Panc1 (cell line): ENCODE measurements around the gene PEX5L. TPM values are rescaled to one million over a fixed set of nuclear protein-coding genes. Genes with fewer than 3 reads are reported as not detected.

Experiments used
- ATAC-seq: fragments of 200-7000 bp; cut with Tn5 transposase; 2 replicates; pipeline ENCODE4 v1.9.1; 2020; ENCODE audit warnings: mild to moderate bottlenecking, moderate library complexity
- BruUV-seq: library from RNA; stranded (reverse); fragments of 400-500 nt; replicated peaks from 2 replicates; lab custom pipeline; 2021; lab: Mats Ljungman, UMichigan
- CTCF ChIA-PET: fragments of 300-600 bp; sonication (Branson Sonifier 250); formaldehyde crosslinking; loops from one replicate; lab custom pipeline; 2022; ENCODE audit warnings: antibody characterized with exemption; lab: Charles Lee
- POLR2A ChIA-PET: fragments of 300-600 bp; sonication (Branson Sonifier 250); formaldehyde crosslinking; loops from one replicate; lab custom pipeline; 2022; ENCODE audit warnings: antibody characterized with exemption; lab: Charles Lee
- DNase-seq: peaks from one replicate; pipeline ENCODE4 v3.0.0-alpha.2; 2010; ENCODE audit warnings: low read depth, low spot score
- H3K27ac ChIP-seq: 2 replicates; pipeline ENCODE4 v1.5.1; 2011; ENCODE audit warnings: mild to moderate bottlenecking, low read length, inconsistent platforms
- H3K27me3 ChIP-seq: fragments of 200-500 bp; sonication (Bioruptor generic); 2 replicates; pipeline ENCODE4 v1.6.0; 2014; ENCODE audit warnings: low read length, inconsistent platforms; ENCODE audit not compliant: control insufficient read depth, insufficient read depth
- H3K36me3 ChIP-seq: fragments of 200-500 bp; sonication (Bioruptor generic); 2 replicates; pipeline ENCODE4 v1.5.1; 2014; ENCODE audit warnings: inconsistent platforms, mild to moderate bottlenecking, low read length, moderate library complexity; ENCODE audit not compliant: control insufficient read depth, insufficient read depth
- H3K4me1 ChIP-seq: 2 replicates; pipeline ENCODE4 v1.5.1; 2011; ENCODE audit warnings: inconsistent platforms, mild to moderate bottlenecking, low read length, moderate library complexity; ENCODE audit not compliant: control insufficient read depth, insufficient read depth
- H3K4me3 ChIP-seq, 2 experiments: 2 replicates each; pipeline ENCODE4 v1.5.1; 2011 to 2012; ENCODE audit warnings: low read depth in 2 of 2, low read length in 2 of 2, mild to moderate bottlenecking in 2 of 2, inconsistent platforms in 1 of 2, moderate library complexity in 1 of 2
- H3K9me3 ChIP-seq: fragments of 200-500 bp; sonication (Bioruptor generic); 2 replicates; pipeline ENCODE4 v1.5.1; 2014; ENCODE audit warnings: low read depth, mild to moderate bottlenecking, inconsistent platforms, low read length, moderate library complexity; ENCODE audit not compliant: control insufficient read depth, insufficient read depth
- POLR2AphosphoS5 ChIP-seq: IDR thresholded peaks from 2 replicates; pipeline ENCODE4 v1.6.1; 2012; ENCODE audit warnings: mild to moderate bottlenecking, low read depth, low read length, moderate library complexity
- SIN3A ChIP-seq: IDR thresholded peaks from 2 replicates; pipeline ENCODE4 v1.6.1; 2012; ENCODE audit warnings: low read depth, mild to moderate bottlenecking, low read length, moderate library complexity, borderline replicate concordance; ENCODE audit not compliant: insufficient read depth
- TCF7L2 ChIP-seq: IDR thresholded peaks from 2 replicates; pipeline ENCODE4 v1.6.1; 2011; ENCODE audit warnings: mild to moderate bottlenecking, low read depth, low read length, inconsistent platforms
- in situ Hi-C: cut with HindIII; loops from 2 replicates; pipeline ENCODE4 v1.10.0; 2016; ENCODE audit warnings: low sequenced_read_pairs, low pct_unique_long_range_greater_than_20kb
- intact Hi-C: fragments of 100-400 bp; cut with micrococcal nuclease; formaldehyde crosslinking; loops from one replicate; pipeline ENCODE4 v1.10.0; 2022; ENCODE audit not compliant: unreplicated experiment
- total RNA-seq: library from RNA; stranded (reverse); gene quantifications from one replicate; pipeline ENCODE4 v1.2.1, GENCODE V29; 2021; ENCODE audit not compliant: unreplicated experiment
- TF ChIP-seq, protein P1 (sequence below), 2 experiments: IDR thresholded peaks; 2 replicates each; pipeline ENCODE4 v1.6.1; 2011 to 2012; ENCODE audit warnings: low read depth in 2 of 2, control low read depth in 1 of 2, low read length in 1 of 2, mild to moderate bottlenecking in 1 of 2, moderate library complexity in 1 of 2; ENCODE audit not compliant: insufficient read depth in 1 of 2
- TF ChIP-seq, protein P2 (sequence below): fragments of 450-650 bp; IDR thresholded peaks from 2 replicates; pipeline ENCODE4 v1.5.1; 2017; ENCODE audit warnings: mild to moderate bottlenecking

PEX5L gene
- total RNA-seq, 1 experiment from 2014 or later = 0.23 TPM

GRCh38 chr3:179801856-179802255 lies 234.9 kb downstream of the PEX5L start:
- Histone ChIP-seq H3K4me1 (no peaks in the 10 kb centered on the region), H3K27me3 (no peaks in the 10 kb centered on the region), H3K9me3 (no peaks in the 10 kb centered on the region), H3K36me3 (no peaks in the 10 kb centered on the region), H3K4me3 (no peak overlapping the region), H3K27ac (no peak overlapping the region)
- no peak for ATAC-seq
- BruUV-seq = no TSS peak
- ChIA-PET POLR2A (no interaction called here), CTCF (no interaction called here)
- in situ Hi-C loops = no loop called here
- intact Hi-C loops = no loop called here
- no peak for TF ChIP-seq TCF7L2
- TF ChIP-seq, protein P1, sequence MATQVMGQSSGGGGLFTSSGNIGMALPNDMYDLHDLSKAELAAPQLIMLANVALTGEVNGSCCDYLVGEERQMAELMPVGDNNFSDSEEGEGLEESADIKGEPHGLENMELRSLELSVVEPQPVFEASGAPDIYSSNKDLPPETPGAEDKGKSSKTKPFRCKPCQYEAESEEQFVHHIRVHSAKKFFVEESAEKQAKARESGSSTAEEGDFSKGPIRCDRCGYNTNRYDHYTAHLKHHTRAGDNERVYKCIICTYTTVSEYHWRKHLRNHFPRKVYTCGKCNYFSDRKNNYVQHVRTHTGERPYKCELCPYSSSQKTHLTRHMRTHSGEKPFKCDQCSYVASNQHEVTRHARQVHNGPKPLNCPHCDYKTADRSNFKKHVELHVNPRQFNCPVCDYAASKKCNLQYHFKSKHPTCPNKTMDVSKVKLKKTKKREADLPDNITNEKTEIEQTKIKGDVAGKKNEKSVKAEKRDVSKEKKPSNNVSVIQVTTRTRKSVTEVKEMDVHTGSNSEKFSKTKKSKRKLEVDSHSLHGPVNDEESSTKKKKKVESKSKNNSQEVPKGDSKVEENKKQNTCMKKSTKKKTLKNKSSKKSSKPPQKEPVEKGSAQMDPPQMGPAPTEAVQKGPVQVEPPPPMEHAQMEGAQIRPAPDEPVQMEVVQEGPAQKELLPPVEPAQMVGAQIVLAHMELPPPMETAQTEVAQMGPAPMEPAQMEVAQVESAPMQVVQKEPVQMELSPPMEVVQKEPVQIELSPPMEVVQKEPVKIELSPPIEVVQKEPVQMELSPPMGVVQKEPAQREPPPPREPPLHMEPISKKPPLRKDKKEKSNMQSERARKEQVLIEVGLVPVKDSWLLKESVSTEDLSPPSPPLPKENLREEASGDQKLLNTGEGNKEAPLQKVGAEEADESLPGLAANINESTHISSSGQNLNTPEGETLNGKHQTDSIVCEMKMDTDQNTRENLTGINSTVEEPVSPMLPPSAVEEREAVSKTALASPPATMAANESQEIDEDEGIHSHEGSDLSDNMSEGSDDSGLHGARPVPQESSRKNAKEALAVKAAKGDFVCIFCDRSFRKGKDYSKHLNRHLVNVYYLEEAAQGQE (IDR thresholded peaks at IDR 0.05; ENCODE audit: insufficient read depth in 1 of 2, low read depth in 2 of 2, low read length in 1 of 2) = no peak
- TF ChIP-seq, protein P2, sequence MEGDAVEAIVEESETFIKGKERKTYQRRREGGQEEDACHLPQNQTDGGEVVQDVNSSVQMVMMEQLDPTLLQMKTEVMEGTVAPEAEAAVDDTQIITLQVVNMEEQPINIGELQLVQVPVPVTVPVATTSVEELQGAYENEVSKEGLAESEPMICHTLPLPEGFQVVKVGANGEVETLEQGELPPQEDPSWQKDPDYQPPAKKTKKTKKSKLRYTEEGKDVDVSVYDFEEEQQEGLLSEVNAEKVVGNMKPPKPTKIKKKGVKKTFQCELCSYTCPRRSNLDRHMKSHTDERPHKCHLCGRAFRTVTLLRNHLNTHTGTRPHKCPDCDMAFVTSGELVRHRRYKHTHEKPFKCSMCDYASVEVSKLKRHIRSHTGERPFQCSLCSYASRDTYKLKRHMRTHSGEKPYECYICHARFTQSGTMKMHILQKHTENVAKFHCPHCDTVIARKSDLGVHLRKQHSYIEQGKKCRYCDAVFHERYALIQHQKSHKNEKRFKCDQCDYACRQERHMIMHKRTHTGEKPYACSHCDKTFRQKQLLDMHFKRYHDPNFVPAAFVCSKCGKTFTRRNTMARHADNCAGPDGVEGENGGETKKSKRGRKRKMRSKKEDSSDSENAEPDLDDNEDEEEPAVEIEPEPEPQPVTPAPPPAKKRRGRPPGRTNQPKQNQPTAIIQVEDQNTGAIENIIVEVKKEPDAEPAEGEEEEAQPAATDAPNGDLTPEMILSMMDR = no peak
- TF ChIP-seq POLR2AphosphoS5 = no peak
- TF ChIP-seq SIN3A = no peak
- DNase-seq = no peak

GRCh38 chr3:179801263-179801662 lies 235.5 kb downstream of the PEX5L start:
- Histone ChIP-seq H3K4me1 (no peaks in the 10 kb centered on the region), H3K9me3 (no peaks in the 10 kb centered on the region), H3K27me3 (no peaks in the 10 kb centered on the region), H3K36me3 (no peaks in the 10 kb centered on the region), H3K4me3 (no peak overlapping the region), H3K27ac (no peak overlapping the region)
- POLR2A ChIA-PET = no interaction called here
- in situ Hi-C loops (no loop called here), intact Hi-C loops (no loop called here)
- no peak for TF ChIP-seq POLR2AphosphoS5
- TF ChIP-seq TCF7L2 = no peak
- TF ChIP-seq, protein P1 (IDR thresholded peaks at IDR 0.05; ENCODE audit: insufficient read depth in 1 of 2, low read depth in 2 of 2, low read length in 1 of 2) = no peak
- TF ChIP-seq, protein P2 = no peak
- TF ChIP-seq SIN3A = no peak
- DNase-seq = no peak
- no peak for ATAC-seq
- CTCF ChIA-PET = no interaction called here
- no TSS peak for BruUV-seq
